IPS-15b (cell line): Measurements from ENCODE around the gene ATP8B1.

Experiments used
- H3K27me3 ChIP-seq: one replicate; pipeline ENCODE4 v1.6.1; 2013; ENCODE audit warnings: low read length; ENCODE audit not compliant: control insufficient read depth, insufficient read depth
- H3K36me3 ChIP-seq: one replicate; pipeline ENCODE4 v1.6.1; 2013; ENCODE audit warnings: low read length; ENCODE audit not compliant: control insufficient read depth, insufficient read depth
- H3K4me1 ChIP-seq: one replicate; pipeline ENCODE4 v1.6.1; 2013; ENCODE audit warnings: mild to moderate bottlenecking, low read length; ENCODE audit not compliant: control insufficient read depth, insufficient read depth
- H3K4me3 ChIP-seq: one replicate; pipeline ENCODE4 v1.5.1; 2013; ENCODE audit warnings: low read depth, low read length
- H3K9ac ChIP-seq: one replicate; pipeline ENCODE4 v1.6.1; 2013; ENCODE audit warnings: low read depth, mild to moderate bottlenecking, low read length
- H3K9me3 ChIP-seq: one replicate; pipeline ENCODE4 v1.6.1; 2013; ENCODE audit warnings: mild to moderate bottlenecking, low read length; ENCODE audit not compliant: control insufficient read depth, insufficient read depth

ATP8B1 gene

GRCh38 chr18:57801761-57802212, 1.3 kb downstream of the ATP8B1 start:
- Histone ChIP-seq H3K4me3 (peak overlapping the region; percentile 80), H3K9me3 (no peaks in the 10 kb centered on the region), H3K9ac (no peak overlapping the region), H3K4me1 (no peaks in the 10 kb centered on the region), H3K27me3 (peaks cover 56% of the 10 kb centered on the region), H3K36me3 (no peaks in the 10 kb centered on the region)

GRCh38 chr18:57801325-57801724, 1.8 kb downstream of the ATP8B1 start:
- H3K4me3 ChIP-seq, result peak overlapping the region; percentile 80
- H3K9me3 ChIP-seq, result no peaks in the 10 kb centered on the region
- no peaks in the 10 kb centered on the region for H3K36me3 ChIP-seq
- no peaks in the 10 kb centered on the region for H3K4me1 ChIP-seq
- H3K9ac ChIP-seq, result no peak overlapping the region
- H3K27me3 ChIP-seq, result peaks cover 56% of the 10 kb centered on the region

GRCh38 chr18:57798713-57799373, 4.3 kb downstream of the ATP8B1 start:
- peaks cover 41% of the 10 kb centered on the region for H3K27me3 ChIP-seq

GRCh38 chr18:57797209-57797651, 5.9 kb downstream of the ATP8B1 start:
- H3K36me3 ChIP-seq, result no peaks in the 10 kb centered on the region
- H3K4me1 ChIP-seq, result peaks cover 2% of the 10 kb centered on the region
- no peak overlapping the region for H3K4me3 ChIP-seq
- H3K9ac ChIP-seq, result no peak overlapping the region
- peaks cover 32% of the 10 kb centered on the region for H3K27me3 ChIP-seq
- H3K9me3 ChIP-seq, result no peaks in the 10 kb centered on the region

More at GRCh38 chr18:57798713-57799373, 4.3 kb downstream of the ATP8B1 start:
- Histone ChIP-seq H3K9me3 (no peaks in the 10 kb centered on the region), H3K4me3 (no peak overlapping the region), H3K4me1 (no peaks in the 10 kb centered on the region), H3K9ac (no peak overlapping the region), H3K36me3 (no peaks in the 10 kb centered on the region)

GRCh38 chr18:57794951-57795728, 8.0 kb downstream of the ATP8B1 start:
- H3K9ac ChIP-seq, result no peak overlapping the region
- H3K4me3 ChIP-seq, result no peak overlapping the region
- H3K4me1 ChIP-seq, result peaks cover 2% of the 10 kb centered on the region
- H3K27me3 ChIP-seq, result peaks cover 11% of the 10 kb centered on the region
- no peaks in the 10 kb centered on the region for H3K36me3 ChIP-seq
- no peaks in the 10 kb centered on the region for H3K9me3 ChIP-seq

GRCh38 chr18:57793302-57793986, 9.7 kb downstream of the ATP8B1 start:
- Histone ChIP-seq H3K27me3 (no peaks in the 10 kb centered on the region), H3K4me3 (no peak overlapping the region), H3K9me3 (no peaks in the 10 kb centered on the region), H3K36me3 (no peaks in the 10 kb centered on the region), H3K4me1 (peaks cover 2% of the 10 kb centered on the region), H3K9ac (no peak overlapping the region)

GRCh38 chr18:57792631-57793301, 10.3 kb downstream of the ATP8B1 start:
- Histone ChIP-seq H3K9ac (no peak overlapping the region), H3K4me1 (peaks cover 2% of the 10 kb centered on the region), H3K36me3 (no peaks in the 10 kb centered on the region), H3K27me3 (no peaks in the 10 kb centered on the region), H3K9me3 (no peaks in the 10 kb centered on the region), H3K4me3 (no peak overlapping the region)

- no peak overlapping the region for H3K4me3 ChIP-seq
- H3K9ac ChIP-seq, result no peak overlapping the region
- peaks cover 2% of the 10 kb centered on the region for H3K4me1 ChIP-seq
- H3K9me3 ChIP-seq, result no peaks in the 10 kb centered on the region
- no peaks in the 10 kb centered on the region for H3K27me3 ChIP-seq
- no peaks in the 10 kb centered on the region for H3K36me3 ChIP-seq
Measured at GRCh38 chr18:57791911-57792310, 11.2 kb downstream of the ATP8B1 start.

GRCh38 chr18:57791192-57791591, 11.9 kb downstream of the ATP8B1 start:
- no peaks in the 10 kb centered on the region for H3K9me3 ChIP-seq
- H3K27me3 ChIP-seq, result no peaks in the 10 kb centered on the region
- H3K4me3 ChIP-seq, result no peak overlapping the region
- no peaks in the 10 kb centered on the region for H3K36me3 ChIP-seq
- H3K9ac ChIP-seq, result no peak overlapping the region
- H3K4me1 ChIP-seq, result peaks cover 2% of the 10 kb centered on the region

- Histone ChIP-seq H3K9me3 (no peaks in the 10 kb centered on the region), H3K9ac (no peak overlapping the region), H3K36me3 (no peaks in the 10 kb centered on the region), H3K4me1 (peaks cover 2% of the 10 kb centered on the region), H3K4me3 (no peak overlapping the region), H3K27me3 (no peaks in the 10 kb centered on the region)
Measured at GRCh38 chr18:57790316-57790715, 12.8 kb downstream of the ATP8B1 start.

- Histone ChIP-seq H3K4me1 (peaks cover 2% of the 10 kb centered on the region), H3K27me3 (no peaks in the 10 kb centered on the region)
Measured at GRCh38 chr18:57789759-57790158, 13.4 kb downstream of the ATP8B1 start.

More at GRCh38 chr18:57789759-57790158, 13.4 kb downstream of the ATP8B1 start:
- no peaks in the 10 kb centered on the region for H3K36me3 ChIP-seq
- no peak overlapping the region for H3K9ac ChIP-seq
- H3K4me3 ChIP-seq, result no peak overlapping the region
- no peaks in the 10 kb centered on the region for H3K9me3 ChIP-seq
